ENCODE measurements around the gene PAK5.

- TF ChIP-seq EP300 (IDR thresholded peaks at IDR 0.05; ENCODE audit: low read depth), result no peak
- TF ChIP-seq, protein P1, sequence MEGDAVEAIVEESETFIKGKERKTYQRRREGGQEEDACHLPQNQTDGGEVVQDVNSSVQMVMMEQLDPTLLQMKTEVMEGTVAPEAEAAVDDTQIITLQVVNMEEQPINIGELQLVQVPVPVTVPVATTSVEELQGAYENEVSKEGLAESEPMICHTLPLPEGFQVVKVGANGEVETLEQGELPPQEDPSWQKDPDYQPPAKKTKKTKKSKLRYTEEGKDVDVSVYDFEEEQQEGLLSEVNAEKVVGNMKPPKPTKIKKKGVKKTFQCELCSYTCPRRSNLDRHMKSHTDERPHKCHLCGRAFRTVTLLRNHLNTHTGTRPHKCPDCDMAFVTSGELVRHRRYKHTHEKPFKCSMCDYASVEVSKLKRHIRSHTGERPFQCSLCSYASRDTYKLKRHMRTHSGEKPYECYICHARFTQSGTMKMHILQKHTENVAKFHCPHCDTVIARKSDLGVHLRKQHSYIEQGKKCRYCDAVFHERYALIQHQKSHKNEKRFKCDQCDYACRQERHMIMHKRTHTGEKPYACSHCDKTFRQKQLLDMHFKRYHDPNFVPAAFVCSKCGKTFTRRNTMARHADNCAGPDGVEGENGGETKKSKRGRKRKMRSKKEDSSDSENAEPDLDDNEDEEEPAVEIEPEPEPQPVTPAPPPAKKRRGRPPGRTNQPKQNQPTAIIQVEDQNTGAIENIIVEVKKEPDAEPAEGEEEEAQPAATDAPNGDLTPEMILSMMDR (IDR thresholded peaks at IDR 0.05), result no peak
These were observed 304.9 kb downstream of the PAK5 start for GRCh38 chr20:9534025-9534424.
